HG03571 (cell line): ENCODE results near the gene C3orf38.
A peak's percentile ranks its signal among the peaks of the same experiment; 100 is the strongest.
"Not testable (repeated sequence)": the region's sequence is repeated elsewhere in the genome, so short reads cannot be mapped to it uniquely, and the experiment has no call there.

Experiments
- ATAC-seq: cut with Tn5 transposase; IDR thresholded peaks from one replicate; pipeline ENCODE4 v1.9.1; 2021; ENCODE audit not compliant: unreplicated experiment

The C3orf38 gene

GRCh38 chr3:88149509-88150362, at the start of gene C3orf38:
TSS of gene C3orf38 (plus strand) at chr3:88149959. CDS start at chr3:88150053, 94 bp downstream.
- peak; percentile 76 for ATAC-seq

GRCh38 chr3:88101142-88101541, 48.6 kb upstream of the C3orf38 start:
- ATAC-seq: no peak

GRCh38 chr3:88105325-88105724, 44.4 kb upstream of the C3orf38 start:
- ATAC-seq: no peak

GRCh38 chr3:88112289-88112688, 37.5 kb upstream of the C3orf38 start:
- no peak for ATAC-seq

- peak; percentile 86 for ATAC-seq
Measured at GRCh38 chr3:88113311-88114162, 36.2 kb upstream of the C3orf38 start.

- no peak for ATAC-seq
Measured at GRCh38 chr3:88114878-88115549, 34.7 kb upstream of the C3orf38 start.

- no peak for ATAC-seq
Measured at GRCh38 chr3:88117683-88118082, 32.1 kb upstream of the C3orf38 start.

GRCh38 chr3:88118603-88119002, 31.2 kb upstream of the C3orf38 start:
- ATAC-seq: not testable (repeated sequence)

- ATAC-seq: no peak
Measured at GRCh38 chr3:88123526-88123925, 26.2 kb upstream of the C3orf38 start.

GRCh38 chr3:88131695-88132094, 18.1 kb upstream of the C3orf38 start:
- no peak for ATAC-seq

- no peak for ATAC-seq
Measured at GRCh38 chr3:88132894-88133293, 16.9 kb upstream of the C3orf38 start.

- ATAC-seq: no peak
Measured at GRCh38 chr3:88133711-88134263, 16.0 kb upstream of the C3orf38 start.

- no peak for ATAC-seq
Measured at GRCh38 chr3:88137836-88138235, 11.9 kb upstream of the C3orf38 start.

- ATAC-seq: peak; percentile 10
Measured at GRCh38 chr3:88141458-88142083, 8.2 kb upstream of the C3orf38 start.

GRCh38 chr3:88142094-88142624, 7.6 kb upstream of the C3orf38 start:
- peak; percentile 64 for ATAC-seq

- no peak for ATAC-seq
Measured at GRCh38 chr3:88147261-88147660, 2.5 kb upstream of the C3orf38 start.

GRCh38 chr3:88148651-88149050, 1.1 kb upstream of the C3orf38 start:
- ATAC-seq: no peak

- ATAC-seq: peak; percentile 18
Measured at GRCh38 chr3:88149101-88149508, 654 bp upstream of the C3orf38 start.

- ATAC-seq: peak; percentile 19
Measured at GRCh38 chr3:88150371-88150770, 612 bp downstream of the C3orf38 start.

- no peak for ATAC-seq
Measured at GRCh38 chr3:88150806-88151205, 1.0 kb downstream of the C3orf38 start.
